A549 treated with ZK216348 at 1 μM for 4 hours (cell line): ENCODE data around the gene BCLAF1. TPM values are rescaled to one million over a fixed set of nuclear protein-coding genes. Genes with fewer than 3 reads are reported as not detected.

Experiments
- total RNA-seq: library from RNA; stranded (reverse); fragments of 200-300 nt; extraction: Qiagen RNA extraction; gene quantifications from 5 replicates; pipeline ENCODE4 v1.2.3, GENCODE V29; 2022; ENCODE audit warnings: low read depth

The BCLAF1 gene
- total RNA-seq: 64.2 to 132 TPM (median 79.7 TPM) in 5 replicates

GRCh38 chr6:136289579-136290409 lies at the start of gene BCLAF1:
BCLAF1 (minus strand) TSS chr6:136289846; CDS start chr6:136279866, 9,980 bp downstream.

GRCh38 chr6:136249811-136250685 lies 39.6 kb downstream of the BCLAF1 start, which contains the start of gene MTFR2:
MTFR2 (minus strand) TSS chr6:136250311; CDS start chr6:136249099, 1,212 bp downstream.

Other genes starting within 250 kb of the BCLAF1 start
- gene MTFR2, start 39.5 kb downstream of the BCLAF1 start, total RNA-seq: 10.4 to 14.4 TPM (median 11.9 TPM) in 5 replicates